Transverse colon (tissue), 4 donors: ENCODE data around the gene RPGR. TPM values are rescaled to one million over a fixed set of nuclear protein-coding genes. Genes with fewer than 3 reads are reported as not detected.
A peak's percentile ranks its signal among the peaks of the same experiment; 100 is the strongest.

Source experiments
- DNase-seq: peaks from one replicate; pipeline ENCODE4 v3.0.0-alpha.2; 2019
- H3K27ac ChIP-seq, 4 donors: fragments of 200-600 bp; sonication (generic); 2 replicates each; pipeline ENCODE4 v1.5.1; 2016 to 2018; ENCODE audit warnings: inconsistent platforms in 4 of 4
- H3K27me3 ChIP-seq: fragments of 200-600 bp; sonication (generic); 2 replicates; pipeline ENCODE4 v1.5.1; 2017; ENCODE audit warnings: inconsistent platforms
- H3K36me3 ChIP-seq, 4 donors: fragments of 200-600 bp; sonication (generic); 2 replicates each; pipeline ENCODE4 v1.5.1; 2017 to 2019; ENCODE audit warnings: inconsistent platforms in 4 of 4
- H3K4me1 ChIP-seq, 4 donors: fragments of 200-600 bp; sonication (generic); 2 replicates each; pipeline ENCODE4 v1.5.1; 2017 to 2020; ENCODE audit warnings: inconsistent platforms in 4 of 4
- H3K4me3 ChIP-seq, 4 donors: fragments of 200-600 bp; sonication (generic); 1 replicate in 1 of 4; 2 replicates in 3 of 4; pipeline versions ENCODE4 v1.5.1 to v1.6.1; 2017 to 2019; ENCODE audit warnings: inconsistent platforms in 4 of 4
- H3K9me3 ChIP-seq, 2 donors: fragments of 200-600 bp; sonication (generic); 2 replicates each; pipeline ENCODE4 v1.5.1; 2017 to 2019; ENCODE audit warnings: inconsistent platforms in 2 of 2
- CTCF ChIP-seq, 5 experiments: fragments of 200-600 bp in 3 of 5; fragments of 450-650 bp in 2 of 5; sonication (generic) in 3 of 5; IDR thresholded peaks; 1 replicate in 2 of 5; 2 replicates in 3 of 5; pipeline ENCODE4 v1.5.1; 2016 to 2017; ENCODE audit warnings: antibody characterized with exemption in 5 of 5, inconsistent platforms in 3 of 5, mild to moderate bottlenecking in 2 of 5, moderate library complexity in 1 of 5
- EP300 ChIP-seq: sonication (generic); formaldehyde crosslinking; IDR thresholded peaks from one replicate; pipeline ENCODE4 v1.6.1; 2017; ENCODE audit warnings: antibody characterized with exemption, low read depth
- POLR2A ChIP-seq: fragments of 450-650 bp; IDR thresholded peaks from one replicate; pipeline ENCODE4 v1.6.1; 2016; ENCODE audit warnings: antibody characterized with exemption, mild to moderate bottlenecking, moderate library complexity
- POLR2AphosphoS5 ChIP-seq, 3 donors: sonication (generic); formaldehyde crosslinking; IDR thresholded peaks; one replicate each; pipeline ENCODE4 v1.6.1; 2016; ENCODE audit warnings: antibody characterized with exemption in 3 of 3
- WGBS, 2 donors: methylation state at CpG; one replicate each; pipeline ENCODE4 v1.1.5; 2018; ENCODE audit warnings: low coverage in 1 of 2; 5-methylcytosine and 5-hydroxymethylcytosine counted together
- in situ Hi-C, 4 donors: fragments of 200-750 bp; cut with MboI; loops; one replicate each; pipeline versions ENCODE4 v1.15.0 to v1.15.1; 2017; ENCODE audit warnings: low sequenced_read_pairs in 3 of 4, low pct_ligation_motif_present in 1 of 4, low pct_unique_long_range_greater_than_20kb in 1 of 4
- intact Hi-C: fragments of 100-400 bp; cut with DNase I; formaldehyde crosslinking; loops from one replicate; pipeline ENCODE4 v1.15.1; 2023; ENCODE audit warnings: low total_unique reads
- total RNA-seq, 4 donors: library from RNA; depleted of rRNA; stranded (reverse); fragments of >200 nt; gene quantifications; one replicate each; pipeline ENCODE4 v1.1.0, GENCODE V29; 2016

Gene RPGR
- total RNA-seq, result 10 to 100 TPM; 11.9 to 33.3 (median 23.7) TPM

GRCh38 chrX:38327007-38327774 is at the start of gene RPGR:
Gene RPGR, minus strand, starts transcription at chrX:38327509. Its CDS starts 142 bp downstream, at chrX:38327367.
- DNase-seq, result peak; percentile 95
- peak within 1 kb of the TSS; percentile 51 to 81 (median 66) for H3K4me3 ChIP-seq
- peaks cover 0 to 14% (median 0%) of the 10 kb centered on the region in 4 donors for H3K4me1 ChIP-seq
- 49% methylated on average over 67 of the region's 67 CpGs; no CpG with 5 or more reads in 1 of the 2 donors for WGBS, 2 donors
- intact Hi-C loops (no loop called here), in situ Hi-C loops (no loop called here)
- H3K27ac ChIP-seq, result peak within 1 kb of the TSS; percentile 85 to 94 (median 89)
- no peak for TF ChIP-seq EP300
- TF ChIP-seq POLR2A, result peak; percentile 66
- TF ChIP-seq CTCF (IDR thresholded peaks at IDR 0.05), result peak; percentile 64 to 77 (median 69)
- peak; percentile 39 to 73 (median 71) for TF ChIP-seq POLR2AphosphoS5 (IDR thresholded peaks at IDR 0.05)
- H3K36me3 ChIP-seq, result no peaks in the 10 kb centered on the region
- no peaks in the 10 kb centered on the region for H3K9me3 ChIP-seq
- no peaks in the 10 kb centered on the region for H3K27me3 ChIP-seq

GRCh38 chrX:38376747-38377146 is 49.4 kb upstream of the RPGR start:
- 60% methylated on average over 1 of the region's 1 CpG; no CpG with 5 or more reads in 1 of the 2 donors for WGBS, 2 donors
- no peak for TF ChIP-seq CTCF (IDR thresholded peaks at IDR 0.05)
- no peak for TF ChIP-seq POLR2AphosphoS5 (IDR thresholded peaks at IDR 0.05)
- intact Hi-C loops, result no loop called here
- no peaks in the 10 kb centered on the region for H3K27me3 ChIP-seq
- no peaks in the 10 kb centered on the region for H3K9me3 ChIP-seq
- no peaks in the 10 kb centered on the region for H3K4me1 ChIP-seq
- DNase-seq, result no peak
- no peak overlapping the region for H3K27ac ChIP-seq
- in situ Hi-C loops, result no loop called here
- no peaks in the 10 kb centered on the region for H3K36me3 ChIP-seq
- H3K4me3 ChIP-seq, result no peak overlapping the region

- 0 to 6% methylated on average over 1 of the region's 1 CpG for WGBS, 2 donors
- Histone ChIP-seq H3K9me3 (no peaks in the 10 kb centered on the region), H3K36me3 (no peaks in the 10 kb centered on the region), H3K4me1 (no peaks in the 10 kb centered on the region), H3K27ac (no peak overlapping the region), H3K4me3 (no peak overlapping the region), H3K27me3 (no peaks in the 10 kb centered on the region)
- intact Hi-C loops, result no loop called here
- DNase-seq, result no peak
- no peak for TF ChIP-seq EP300
- TF ChIP-seq POLR2A, result no peak
- peak in 3 of 5 experiments; percentile 17 to 30 (median 25) for TF ChIP-seq CTCF (IDR thresholded peaks at IDR 0.05)
- no peak for TF ChIP-seq POLR2AphosphoS5 (IDR thresholded peaks at IDR 0.05)
- in situ Hi-C loops, result no loop called here
Observed at GRCh38 chrX:38375891-38376290, 48.6 kb upstream of the RPGR start.

- H3K36me3 ChIP-seq, result no peaks in the 10 kb centered on the region
- H3K27me3 ChIP-seq, result no peaks in the 10 kb centered on the region
- H3K4me1 ChIP-seq, result no peaks in the 10 kb centered on the region
- no peaks in the 10 kb centered on the region for H3K9me3 ChIP-seq
- WGBS, 2 donors, result 87 to 94% methylated on average over 2 to 3 of the region's 3 CpGs
- TF ChIP-seq CTCF (IDR thresholded peaks at IDR 0.05) (no peak), POLR2A (no peak), POLR2AphosphoS5 (IDR thresholded peaks at IDR 0.05) (no peak), EP300 (no peak)
- H3K27ac ChIP-seq, result no peak overlapping the region
- no peak for DNase-seq
- intact Hi-C loops (no loop called here), in situ Hi-C loops (loop anchor here in 1 of 4 donors (25.0 kb wide), 1 partner anchor 112 kb away; no protein-coding TSS in a partner anchor)
- H3K4me3 ChIP-seq, result no peak overlapping the region
Observed at GRCh38 chrX:38374431-38374830, 47.1 kb upstream of the RPGR start.
